HCT116 (cell line): Measurements from ENCODE around the gene OR2D3. TPM values are rescaled to one million over a fixed set of nuclear protein-coding genes. Genes with fewer than 3 reads are reported as not detected.
A peak's percentile ranks its signal among the peaks of the same experiment; 100 is the strongest.

ENCODE experiments used
- ATAC-seq: fragments of 200-7000 bp; cut with Tn5 transposase; 2 replicates; pipeline ENCODE4 v1.9.1; 2020; ENCODE audit warnings: mild to moderate bottlenecking, moderate library complexity
- BruUV-seq: library from RNA; stranded (reverse); fragments of 400-500 nt; replicated peaks from 2 replicates; lab custom pipeline; 2021; lab: Mats Ljungman, UMichigan
- CTCF ChIA-PET: fragments of 300-600 bp; sonication (Branson Sonifier 250); formaldehyde crosslinking; loops from one replicate; lab custom pipeline; 2021; ENCODE audit warnings: antibody characterized with exemption; lab: Charles Lee
- POLR2A ChIA-PET: fragments of 300-600, 350-600 bp; sonication (Branson Sonifier 250); formaldehyde crosslinking; loops from one replicate; lab custom pipeline; 2021; ENCODE audit warnings: antibody characterized with exemption; lab: Charles Lee
- RAD21 ChIA-PET, 2 experiments: fragments of 300-600 bp; sonication (Branson Sonifier 250); formaldehyde crosslinking; loops; one replicate each; lab custom pipeline; 2023; ENCODE audit warnings: low total read pairs in 2 of 2; ENCODE audit not compliant: uncharacterized antibody in 2 of 2, unreplicated experiment in 2 of 2, low non-redundant PET in 1 of 2; lab: Charles Lee
- DNase-seq: peaks from one replicate; pipeline ENCODE4 v3.0.0-alpha.2; 2010; ENCODE audit warnings: low read depth, low spot score
- H2AFZ ChIP-seq: fragments of 200-600 bp; shearing (Covaris generic), sonication (generic); 2 replicates; pipeline ENCODE4 v1.6.1; 2017; ENCODE audit warnings: low read depth, mixed run types, mixed read lengths, antibody characterized with exemption, low read length; ENCODE audit not compliant: poor library complexity, severe bottlenecking
- H3K27ac ChIP-seq: 2 replicates; pipeline ENCODE4 v1.5.1; 2012; ENCODE audit warnings: low read depth, low read length
- H3K27me3 ChIP-seq: fragments of 200-600 bp; sonication (generic); 2 replicates; pipeline ENCODE4 v1.6.1; 2016; ENCODE audit warnings: mixed run types, low read length, mixed read lengths; ENCODE audit not compliant: insufficient read depth
- H3K36me3 ChIP-seq, 2 experiments: fragments of 200-500 bp in 1 of 2; fragments of 200-600 bp in 1 of 2; sonication (Bioruptor generic) in 1 of 2; sonication (generic) in 1 of 2; 2 replicates each; pipeline versions ENCODE4 v1.5.1 to v1.6.1; 2014 to 2016; ENCODE audit warnings: low read length in 2 of 2, inconsistent platforms in 1 of 2, mixed read lengths in 1 of 2, mixed run types in 1 of 2; ENCODE audit not compliant: insufficient read depth in 2 of 2, control insufficient read depth in 1 of 2
- H3K4me1 ChIP-seq, 2 experiments: fragments of 200-600 bp in 1 of 2; sonication (generic) in 1 of 2; 2 replicates each; pipeline versions ENCODE4 v1.5.1 to v1.6.1; 2012 to 2017; ENCODE audit warnings: low read length in 2 of 2, inconsistent platforms in 1 of 2, mild to moderate bottlenecking in 1 of 2, mixed read lengths in 1 of 2, mixed run types in 1 of 2, moderate library complexity in 1 of 2; ENCODE audit not compliant: insufficient read depth in 2 of 2, control insufficient read depth in 1 of 2
- H3K4me2 ChIP-seq: fragments of 200-600 bp; sonication (generic); 2 replicates; pipeline ENCODE4 v1.6.1; 2017; ENCODE audit warnings: mixed run types, low read length, mixed read lengths
- H3K4me3 ChIP-seq, 2 experiments: fragments of 200-600 bp in 1 of 2; sonication (generic) in 1 of 2; replicated peaks in 1 of 2; 2 replicates each; pipeline ENCODE4 v1.5.1; 2011 to 2016; ENCODE audit warnings: low read length in 2 of 2, control low read depth in 1 of 2, low read depth in 1 of 2, mild to moderate bottlenecking in 1 of 2, mixed read lengths in 1 of 2, mixed run types in 1 of 2
- H3K79me2 ChIP-seq: fragments of 200-600 bp; sonication (generic); 2 replicates; pipeline ENCODE4 v1.6.1; 2017; ENCODE audit warnings: mild to moderate bottlenecking, mixed run types, low read length, moderate library complexity, mixed read lengths; ENCODE audit not compliant: insufficient read depth
- H3K9ac ChIP-seq: fragments of 200-600 bp; sonication (generic); 2 replicates; pipeline ENCODE4 v1.6.1; 2016; ENCODE audit warnings: low read length, mixed read lengths
- H3K9me2 ChIP-seq: fragments of 200-600 bp; sonication (generic), shearing (Covaris generic); 2 replicates; pipeline ENCODE4 v1.6.1; 2017; ENCODE audit warnings: mixed run types, mild to moderate bottlenecking, moderate library complexity; ENCODE audit not compliant: insufficient read depth
- H3K9me3 ChIP-seq, 2 experiments: fragments of 200-500 bp in 1 of 2; fragments of 200-600 bp in 1 of 2; sonication (Bioruptor generic) in 1 of 2; sonication (generic) in 1 of 2; 2 replicates each; pipeline ENCODE4 v1.6.1; 2014 to 2017; ENCODE audit warnings: low read length in 2 of 2, mixed read lengths in 2 of 2, inconsistent platforms in 1 of 2, low read depth in 1 of 2, mild to moderate bottlenecking in 1 of 2, mixed run types in 1 of 2, moderate library complexity in 1 of 2; ENCODE audit not compliant: control insufficient read depth in 1 of 2, insufficient read depth in 1 of 2
- H4K20me1 ChIP-seq: fragments of 200-600 bp; sonication (generic), shearing (Covaris generic); 2 replicates; pipeline ENCODE4 v1.6.1; 2017; ENCODE audit warnings: mixed run types, mild to moderate bottlenecking, moderate library complexity; ENCODE audit not compliant: insufficient read depth
- ATF3 ChIP-seq: IDR thresholded peaks from 2 replicates; pipeline ENCODE4 v1.6.1; 2012
- CBX3 ChIP-seq: IDR thresholded peaks from 2 replicates; pipeline ENCODE4 v1.6.1; 2012; ENCODE audit warnings: low read depth
- CEBPB ChIP-seq: IDR thresholded peaks from 2 replicates; pipeline ENCODE4 v1.6.1; 2012; ENCODE audit warnings: low read depth
- CTCF ChIP-seq, 3 experiments: fragments of 200-600 bp in 1 of 3; sonication (generic) in 1 of 3; IDR thresholded peaks in 2 of 3; conservative IDR thresholded peaks in 1 of 3; 2 replicates each; pipeline ENCODE4 v1.5.1; 2012 to 2017; ENCODE audit warnings: low read depth in 2 of 3, low read length in 2 of 3, antibody characterized with exemption in 1 of 3, borderline replicate concordance in 1 of 3, control low read depth in 1 of 3, mild to moderate bottlenecking in 1 of 3, mixed read lengths in 1 of 3, mixed run types in 1 of 3, moderate library complexity in 1 of 3; ENCODE audit not compliant: insufficient read depth in 1 of 3
- EGR1 ChIP-seq: IDR thresholded peaks from 2 replicates; pipeline ENCODE4 v1.6.1; 2012; ENCODE audit warnings: low read depth
- EZH2 ChIP-seq: fragments of 200-600 bp; sonication (generic); IDR thresholded peaks from 2 replicates; pipeline ENCODE4 v1.6.1; 2017; ENCODE audit warnings: antibody characterized with exemption, mixed run types
- MAX ChIP-seq: IDR thresholded peaks from 2 replicates; pipeline ENCODE4 v1.6.1; 2012
- SIN3A ChIP-seq: IDR thresholded peaks from 2 replicates; pipeline ENCODE4 v1.6.1; 2012; ENCODE audit warnings: low read depth
- ZNF274 ChIP-seq: fragments of 200-500 bp; sonication (Bioruptor generic); IDR thresholded peaks from 2 replicates; pipeline ENCODE4 v1.6.1; 2014; ENCODE audit warnings: mild to moderate bottlenecking, low read depth, low read length, inconsistent platforms
- intact Hi-C: fragments of 100-400 bp; cut with micrococcal nuclease; formaldehyde crosslinking; loops from 2 replicates; pipeline ENCODE4 v1.10.0; 2022
- total RNA-seq: library from RNA; stranded (reverse); gene quantifications from one replicate; pipeline ENCODE4 v1.2.1, GENCODE V29; 2021; ENCODE audit not compliant: unreplicated experiment

OR2D3 gene
- total RNA-seq, 1 experiment from 2014 or later = not detected

- no peak for TF ChIP-seq ZNF274
- no peak for TF ChIP-seq EGR1
- no peak for TF ChIP-seq CBX3
- peak; percentile 8; the same call in 1 of the 2 replicates for TF ChIP-seq SIN3A
- no peak for TF ChIP-seq ATF3
- no peak for TF ChIP-seq EZH2
- no peak for TF ChIP-seq CTCF (IDR thresholded peaks at IDR 0.05 in 2 of 3, conservative IDR thresholded peaks at IDR 0.05 in 1 of 3; ENCODE audit: borderline replicate concordance in 1 of 3, insufficient read depth in 1 of 3, low read depth in 2 of 3, low read length in 2 of 3)
- no peak for TF ChIP-seq CEBPB
- no peak for TF ChIP-seq MAX
- Histone ChIP-seq H3K36me3 (no peaks in the 10 kb centered on the region; a peak in 1 of 4 replicates), H3K4me3 (peak overlapping the region; percentile 78 to 93), H2AFZ (peak overlapping the region; percentile 37), H3K79me2 (peaks cover 48% of the 10 kb centered on the region), H3K27me3 (no peaks in the 10 kb centered on the region), H4K20me1 (no peaks in the 10 kb centered on the region), H3K9ac (peak overlapping the region; percentile 86), H3K4me2 (peak overlapping the region; percentile 78), H3K9me3 (no peaks in the 10 kb centered on the region), H3K4me1 (peaks cover 11 to 15% of the 10 kb centered on the region in 2 experiments), H3K9me2 (no peaks in the 10 kb centered on the region), H3K27ac (peak overlapping the region; percentile 89)
- BruUV-seq = no TSS peak
- CTCF ChIA-PET = no interaction called here
- POLR2A ChIA-PET = interaction anchor here (0.8 kb wide), 1 partner anchor 12 kb away, joined by 3 read pairs; no protein-coding TSS in a partner anchor
- peak; percentile 35; the same call in 1 of the 2 replicates for ATAC-seq
- peak; percentile 10 for DNase-seq
- RAD21 ChIA-PET = no interaction called here
- intact Hi-C loops = no loop called here
Measured at GRCh38 chr11:6927030-6927617, 6.3 kb downstream of the OR2D3 start.
